M059J (cell line): ENCODE measurements around the gene VCL. TPM values are rescaled to one million over a fixed set of nuclear protein-coding genes. Genes with fewer than 3 reads are reported as not detected.
"Not testable (repeated sequence)": the region's sequence is repeated elsewhere in the genome, so short reads cannot be mapped to it uniquely, and the experiment has no call there.

Source experiments
- DNase-seq: peaks from one replicate; pipeline ENCODE4 v3.0.0-alpha.2; 2012; ENCODE audit warnings: low read depth
- total RNA-seq: library from RNA; depleted of rRNA; stranded (reverse); fragments of >200 nt; shearing (Covaris generic); gene quantifications from 2 replicates; pipeline ENCODE4 v1.2.3, GENCODE V29; 2014; rRNA removed

The VCL gene
- total RNA-seq = 89.3 and 159 TPM in 2 replicates

- peak; percentile 98 for DNase-seq
Observed at GRCh38 chr10:73997787-73998622, at the start of gene VCL. Gene VCL (plus strand): TSS chr10:73998116. CDS start chr10:73998208, 92 bp downstream.

GRCh38 chr10:73948947-73949633, 48.8 kb upstream of the VCL start:
- no peak for DNase-seq

- no peak for DNase-seq
Observed at GRCh38 chr10:73950155-73950948, 47.6 kb upstream of the VCL start.

- DNase-seq = peak; percentile 76
Observed at GRCh38 chr10:73953665-73954064, 44.3 kb upstream of the VCL start.

- no peak for DNase-seq
Observed at GRCh38 chr10:73954737-73955136, 43.2 kb upstream of the VCL start.

- DNase-seq = no peak
Observed at GRCh38 chr10:73955719-73956118, 42.2 kb upstream of the VCL start.

- peak; percentile 84 for DNase-seq
Observed at GRCh38 chr10:73956476-73957359, 41.2 kb upstream of the VCL start.

GRCh38 chr10:73959484-73960243, 38.3 kb upstream of the VCL start:
- DNase-seq = peak; percentile 81

GRCh38 chr10:73962386-73962785, 35.5 kb upstream of the VCL start:
- DNase-seq = no peak

- not testable (repeated sequence) for DNase-seq
Observed at GRCh38 chr10:73963533-73963932, 34.4 kb upstream of the VCL start.

GRCh38 chr10:73964743-73965142, 33.2 kb upstream of the VCL start:
- DNase-seq = no peak

- DNase-seq = peak; percentile 74
Observed at GRCh38 chr10:73965267-73965889, 32.5 kb upstream of the VCL start.

GRCh38 chr10:73965890-73966768, 31.8 kb upstream of the VCL start:
- DNase-seq = peak; percentile 100

- peak; percentile 39 for DNase-seq
Observed at GRCh38 chr10:73967022-73967429, 30.9 kb upstream of the VCL start.

- DNase-seq = no peak
Observed at GRCh38 chr10:73967544-73967943, 30.4 kb upstream of the VCL start.

GRCh38 chr10:73968098-73968521, 29.8 kb upstream of the VCL start:
- DNase-seq = peak; percentile 70

- DNase-seq = no peak
Observed at GRCh38 chr10:73969224-73969841, 28.6 kb upstream of the VCL start.

GRCh38 chr10:73970845-73971244, 27.1 kb upstream of the VCL start:
- no peak for DNase-seq
